ENCODE data around the gene PTPRD. TPM values are rescaled to one million over a fixed set of nuclear protein-coding genes. Genes with fewer than 3 reads are reported as not detected.
"Not testable (repeated sequence)": the region's sequence is repeated elsewhere in the genome, so short reads cannot be mapped to it uniquely, and the experiment has no call there.

PTPRD gene
- total and polyA plus RNA-seq, 2 donors (not counting 1 experiment from before 2014, with no cell fraction given) = not detected

DNA sequence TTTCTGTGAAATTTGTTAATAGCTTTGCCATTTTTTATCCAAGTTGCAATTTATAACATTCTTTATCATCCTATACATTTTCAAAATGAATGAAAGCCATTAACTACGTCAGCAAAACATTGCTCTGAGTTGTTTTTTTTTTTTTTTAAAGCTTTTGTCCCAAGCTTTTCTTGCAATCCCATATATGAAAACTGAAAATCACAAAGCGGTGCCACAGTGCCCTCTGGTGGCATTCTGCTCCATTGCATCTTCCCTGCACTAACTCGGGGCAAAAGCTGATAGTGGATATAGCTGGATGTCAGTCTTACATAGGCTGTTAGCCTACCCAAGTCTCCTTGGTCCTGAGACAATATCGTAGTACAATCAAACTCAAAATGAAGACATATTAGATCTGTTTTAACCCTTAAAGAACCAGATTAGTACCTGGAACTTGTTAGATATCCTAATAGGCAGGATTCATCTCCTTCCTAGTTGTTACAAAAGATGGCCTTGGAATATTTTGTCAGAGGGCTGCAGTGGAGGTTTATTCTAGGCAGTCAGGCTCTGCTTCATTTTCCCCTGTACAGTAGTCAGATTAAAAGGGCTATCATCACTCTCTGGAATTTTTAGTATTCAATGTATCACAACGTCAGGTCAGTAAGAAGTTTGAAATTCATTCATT, 669.9 kb downstream of the PTPRD start:
- no peaks in the 10 kb centered on the region for H3K36me3 ChIP-seq (replicated peaks in 1 of 2; ENCODE audit: control extremely low read depth in 1 of 2, control insufficient read depth in 1 of 2, extremely low read depth in 1 of 2, insufficient read depth in 2 of 2, low read length in 1 of 2)
- DNase-seq (peak; percentile 56), ATAC-seq (ENCODE audit: low read depth) (peak; percentile 65)
- H3K4me1 Mint-ChIP-seq = no peaks in the 10 kb centered on the region
- 17% methylated on average over 1 of the region's 5 CpGs for WGBS (ENCODE audit: insufficient coverage)
- ChIA-PET CTCF (interaction anchor here (0.5 to 3.1 kb wide), 24 partner anchors 11 to 1181 kb away, joined by 3 to 30 read pairs (median 4); no protein-coding TSS in a partner anchor), POLR2A (no interaction called here)
- TF ChIP-seq EZH2 (IDR thresholded peaks at IDR 0.05; ENCODE audit: borderline replicate concordance, insufficient read depth, low read depth, low read length, poor library complexity, severe bottlenecking) = no peak
- TF ChIP-seq, protein P1, sequence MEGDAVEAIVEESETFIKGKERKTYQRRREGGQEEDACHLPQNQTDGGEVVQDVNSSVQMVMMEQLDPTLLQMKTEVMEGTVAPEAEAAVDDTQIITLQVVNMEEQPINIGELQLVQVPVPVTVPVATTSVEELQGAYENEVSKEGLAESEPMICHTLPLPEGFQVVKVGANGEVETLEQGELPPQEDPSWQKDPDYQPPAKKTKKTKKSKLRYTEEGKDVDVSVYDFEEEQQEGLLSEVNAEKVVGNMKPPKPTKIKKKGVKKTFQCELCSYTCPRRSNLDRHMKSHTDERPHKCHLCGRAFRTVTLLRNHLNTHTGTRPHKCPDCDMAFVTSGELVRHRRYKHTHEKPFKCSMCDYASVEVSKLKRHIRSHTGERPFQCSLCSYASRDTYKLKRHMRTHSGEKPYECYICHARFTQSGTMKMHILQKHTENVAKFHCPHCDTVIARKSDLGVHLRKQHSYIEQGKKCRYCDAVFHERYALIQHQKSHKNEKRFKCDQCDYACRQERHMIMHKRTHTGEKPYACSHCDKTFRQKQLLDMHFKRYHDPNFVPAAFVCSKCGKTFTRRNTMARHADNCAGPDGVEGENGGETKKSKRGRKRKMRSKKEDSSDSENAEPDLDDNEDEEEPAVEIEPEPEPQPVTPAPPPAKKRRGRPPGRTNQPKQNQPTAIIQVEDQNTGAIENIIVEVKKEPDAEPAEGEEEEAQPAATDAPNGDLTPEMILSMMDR (IDR thresholded peaks at IDR 0.05) = peak; percentile 95
- no peak overlapping the region for H3K9ac ChIP-seq (ENCODE audit: low read length)
- H3K27me3 Mint-ChIP-seq = no peaks in the 10 kb centered on the region
- H3K4me1 ChIP-seq (ENCODE audit: control insufficient read depth in 2 of 2, insufficient read depth in 2 of 2, low read length in 2 of 2) = no peaks in the 10 kb centered on the region
- H4K20me1 ChIP-seq (ENCODE audit: control insufficient read depth, insufficient read depth, low read length, poor library complexity, severe bottlenecking) = no peaks in the 10 kb centered on the region
- H3K27ac ChIP-seq (ENCODE audit: low read length in 2 of 2) = no peak overlapping the region
- no peaks in the 10 kb centered on the region for H3K9me3 ChIP-seq (ENCODE audit: control extremely low read depth in 1 of 3, control insufficient read depth in 2 of 3, insufficient read depth in 1 of 3, low read length in 2 of 3)
- no peaks in the 10 kb centered on the region for H3K27me3 ChIP-seq (replicated peaks in 1 of 4; ENCODE audit: control extremely low read depth in 1 of 4, control insufficient read depth in 3 of 4, insufficient read depth in 4 of 4, low read length in 3 of 4)
- no peaks in the 10 kb centered on the region for H3K79me2 ChIP-seq (ENCODE audit: control insufficient read depth, insufficient read depth, low read length)
- H3K4me3 Mint-ChIP-seq = no peak overlapping the region
- no peaks in the 10 kb centered on the region for H3K9me3 Mint-ChIP-seq (ENCODE audit: insufficient read depth)
- no peak overlapping the region for H3K27ac Mint-ChIP-seq
- no peak overlapping the region for H2AFZ ChIP-seq (ENCODE audit: insufficient read depth, low read depth, low read length, poor library complexity, severe bottlenecking)
- no peak overlapping the region for H3K4me3 ChIP-seq (ENCODE audit: control extremely low read depth in 1 of 5, extremely low read depth in 1 of 5, insufficient read depth in 1 of 5, low read depth in 2 of 5, low read length in 4 of 5)
- intact Hi-C loops (cut with micrococcal nuclease) = loop anchor here (1.0 kb wide), 1 partner anchor 337 kb away; no protein-coding TSS in a partner anchor
- H3K4me2 ChIP-seq (replicated peaks; ENCODE audit: low read depth, low read length, poor library complexity, severe bottlenecking) = no peak overlapping the region

DNA sequence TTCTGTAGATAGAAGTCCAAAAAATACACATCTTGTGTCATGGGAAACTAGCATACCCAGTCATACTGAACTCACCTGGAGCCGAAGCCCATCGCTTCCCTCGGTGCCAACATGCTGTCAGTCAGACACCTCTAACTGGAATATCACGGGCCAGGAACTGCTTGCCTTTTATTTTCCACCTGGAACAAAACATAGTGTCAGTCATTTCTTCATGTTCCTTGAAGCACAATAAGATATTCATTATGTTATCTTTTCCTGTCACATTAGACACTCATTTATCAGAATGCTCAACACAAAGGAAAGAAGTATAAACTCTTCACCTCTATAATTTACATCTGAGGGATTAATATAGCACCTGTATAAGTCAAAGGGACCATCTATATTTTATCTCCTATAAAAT, 674.4 kb downstream of the PTPRD start:
- no peaks in the 10 kb centered on the region for H3K36me3 ChIP-seq (replicated peaks in 1 of 2; ENCODE audit: control extremely low read depth in 1 of 2, control insufficient read depth in 1 of 2, extremely low read depth in 1 of 2, insufficient read depth in 2 of 2, low read length in 1 of 2)
- Mint-ChIP-seq H3K4me1 (no peaks in the 10 kb centered on the region), H3K27me3 (no peaks in the 10 kb centered on the region), H3K9me3 (ENCODE audit: insufficient read depth) (no peaks in the 10 kb centered on the region), H3K4me3 (no peak overlapping the region), H3K27ac (no peak overlapping the region)
- no peak overlapping the region for H3K4me3 ChIP-seq (ENCODE audit: control extremely low read depth in 1 of 5, extremely low read depth in 1 of 5, insufficient read depth in 1 of 5, low read depth in 2 of 5, low read length in 4 of 5)
- ATAC-seq (ENCODE audit: low read depth) (no peak), DNase-seq (no peak)
- no peaks in the 10 kb centered on the region for H4K20me1 ChIP-seq (ENCODE audit: control insufficient read depth, insufficient read depth, low read length, poor library complexity, severe bottlenecking)
- TF ChIP-seq, protein P1 (IDR thresholded peaks at IDR 0.05) = no peak
- H3K9me3 ChIP-seq (ENCODE audit: control extremely low read depth in 1 of 3, control insufficient read depth in 2 of 3, insufficient read depth in 1 of 3, low read length in 2 of 3) = no peaks in the 10 kb centered on the region
- no peak overlapping the region for H3K27ac ChIP-seq (ENCODE audit: low read length in 2 of 2)
- POLR2A ChIA-PET = no interaction called here
- H2AFZ ChIP-seq (ENCODE audit: insufficient read depth, low read depth, low read length, poor library complexity, severe bottlenecking) = no peak overlapping the region
- 86% methylated on average over 4 of the region's 4 CpGs for WGBS (ENCODE audit: insufficient coverage)
- intact Hi-C loops (cut with micrococcal nuclease) = no loop called here
- no peak overlapping the region for H3K9ac ChIP-seq (ENCODE audit: low read length)
- CTCF ChIA-PET = interaction anchor here (0.6 to 1.8 kb wide), 2 partner anchors 12 to 641 kb away, joined by 3 to 4 read pairs; no protein-coding TSS in a partner anchor
- H3K4me2 ChIP-seq (replicated peaks; ENCODE audit: low read depth, low read length, poor library complexity, severe bottlenecking) = no peak overlapping the region
- H3K27me3 ChIP-seq (replicated peaks in 1 of 4; ENCODE audit: control extremely low read depth in 1 of 4, control insufficient read depth in 3 of 4, insufficient read depth in 4 of 4, low read length in 3 of 4) = no peaks in the 10 kb centered on the region
- H3K4me1 ChIP-seq (ENCODE audit: control insufficient read depth in 2 of 2, insufficient read depth in 2 of 2, low read length in 2 of 2) = no peaks in the 10 kb centered on the region
- no peaks in the 10 kb centered on the region for H3K79me2 ChIP-seq (ENCODE audit: control insufficient read depth, insufficient read depth, low read length)

DNA sequence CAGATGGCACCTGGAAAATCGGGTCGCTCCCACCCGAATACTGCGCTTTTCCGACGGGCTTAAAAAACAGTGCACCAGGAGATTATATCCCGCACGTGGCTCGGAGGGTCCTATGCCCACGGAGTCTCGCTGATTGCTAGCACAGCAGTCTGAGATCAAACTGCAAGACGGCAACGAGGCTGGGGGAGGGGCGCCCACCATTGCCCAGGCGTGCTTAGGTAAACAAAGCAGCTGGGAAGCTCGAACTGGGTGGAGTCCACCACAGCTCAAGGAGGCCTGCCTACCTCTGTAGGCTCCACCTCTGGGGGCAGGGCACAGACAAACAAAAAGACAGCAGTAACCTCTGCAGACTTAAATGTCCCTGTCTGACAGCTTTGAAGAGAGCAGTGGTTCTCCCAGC, 681.3 kb downstream of the PTPRD start:
- H3K4me3 Mint-ChIP-seq; ATAC-seq (ENCODE audit: low read depth); H3K9me3 ChIP-seq (ENCODE audit: control extremely low read depth in 1 of 3, control insufficient read depth in 2 of 3, insufficient read depth in 1 of 3, low read length in 2 of 3); H3K4me1 ChIP-seq (ENCODE audit: control insufficient read depth in 2 of 2, insufficient read depth in 2 of 2, low read length in 2 of 2); H3K27me3 Mint-ChIP-seq; H3K27me3 ChIP-seq (replicated peaks in 1 of 4; ENCODE audit: control extremely low read depth in 1 of 4, control insufficient read depth in 3 of 4, insufficient read depth in 4 of 4, low read length in 3 of 4); H4K20me1 ChIP-seq (ENCODE audit: control insufficient read depth, insufficient read depth, low read length, poor library complexity, severe bottlenecking); CTCF ChIA-PET; DNase-seq; H3K4me1 Mint-ChIP-seq; H3K36me3 ChIP-seq (replicated peaks in 1 of 2; ENCODE audit: control extremely low read depth in 1 of 2, control insufficient read depth in 1 of 2, extremely low read depth in 1 of 2, insufficient read depth in 2 of 2, low read length in 1 of 2); H3K27ac Mint-ChIP-seq; H3K9ac ChIP-seq (ENCODE audit: low read length); H3K79me2 ChIP-seq (ENCODE audit: control insufficient read depth, insufficient read depth, low read length); H3K4me3 ChIP-seq (ENCODE audit: control extremely low read depth in 1 of 5, extremely low read depth in 1 of 5, insufficient read depth in 1 of 5, low read depth in 2 of 5, low read length in 4 of 5); H2AFZ ChIP-seq (ENCODE audit: insufficient read depth, low read depth, low read length, poor library complexity, severe bottlenecking); H3K4me2 ChIP-seq (replicated peaks; ENCODE audit: low read depth, low read length, poor library complexity, severe bottlenecking); intact Hi-C loops (cut with micrococcal nuclease); H3K27ac ChIP-seq (ENCODE audit: low read length in 2 of 2); POLR2A ChIA-PET; H3K9me3 Mint-ChIP-seq (ENCODE audit: insufficient read depth): not testable (repeated sequence)
- 92% methylated on average over 6 of the region's 16 CpGs for WGBS (ENCODE audit: insufficient coverage)

All from B cell (primary cell).